ENCODE data around the gene TNFRSF19.

GRCh38 chr13:23613596-23613995 is 43.4 kb downstream of the TNFRSF19 start:
- no peak for TF ChIP-seq POLR2A (IDR thresholded peaks at IDR 0.05)
- no peak for TF ChIP-seq CTCF (IDR thresholded peaks at IDR 0.05 in 8 of 11, conservative IDR thresholded peaks at IDR 0.05 in 3 of 11)

All from spleen (tissue), 7 donors.